ENCODE data around the gene SPNS2. TPM values are rescaled to one million over a fixed set of nuclear protein-coding genes. Genes with fewer than 3 reads are reported as not detected.

Gene SPNS2
- total and polyA plus RNA-seq, 2 of the 8 experiments (the other 6 are each of a cell fraction or from before 2014, with no cell fraction given): 1.2 to 1.5 TPM

DNA sequence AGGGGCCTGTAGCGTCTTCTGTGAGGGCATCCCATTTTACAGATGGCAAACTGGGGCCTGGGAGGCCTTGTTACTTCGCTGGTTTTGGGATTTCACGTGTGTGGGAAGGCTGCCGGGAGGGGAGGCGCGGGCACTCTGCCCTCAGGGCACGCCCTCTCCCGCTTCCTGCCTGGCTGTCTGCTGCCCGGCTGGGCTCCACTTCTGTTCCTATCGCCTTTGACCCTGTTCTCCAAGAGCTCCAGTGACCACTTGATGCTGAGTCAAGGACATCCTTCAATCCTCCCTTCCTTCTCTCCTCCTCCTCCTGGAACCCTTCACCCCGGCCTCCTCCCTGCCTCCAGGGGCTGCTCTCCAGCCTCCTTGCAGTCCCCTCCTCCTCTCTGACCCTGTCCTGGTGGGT lies 48.9 kb upstream of the SPNS2 start (continued):
- no peak for TF ChIP-seq CHD7 (IDR thresholded peaks at IDR 0.05; ENCODE audit: insufficient replicate concordance, low read length)
- TF ChIP-seq CBX8 (IDR thresholded peaks at IDR 0.05; ENCODE audit: borderline replicate concordance, low read depth, low read length): no peak
- no peak for TF ChIP-seq SIX5 (IDR thresholded peaks at IDR 0.05; ENCODE audit: low read depth, low read length)
- TF ChIP-seq KDM1A (IDR thresholded peaks at IDR 0.05; ENCODE audit: borderline replicate concordance, low read length): no peak
- no peak for TF ChIP-seq BCL11A (IDR thresholded peaks at IDR 0.05; ENCODE audit: low read depth in 2 of 2, low read length in 2 of 2)
- no peak for TF ChIP-seq EGR1 (IDR thresholded peaks at IDR 0.05; ENCODE audit: borderline replicate concordance, low read depth, low read length)
- TF ChIP-seq CTBP2 (IDR thresholded peaks at IDR 0.05; ENCODE audit: borderline replicate concordance, insufficient read depth, insufficient read length, low read length): no peak
- TF ChIP-seq HDAC6 (IDR thresholded peaks at IDR 0.05; ENCODE audit: low read depth, low read length): no peak
- TF ChIP-seq JUND (IDR thresholded peaks at IDR 0.05; ENCODE audit: low read length): no peak
- no peak for TF ChIP-seq GABPA (IDR thresholded peaks at IDR 0.05; ENCODE audit: borderline replicate concordance, insufficient read depth, low read length)
- TF ChIP-seq, protein P1, sequence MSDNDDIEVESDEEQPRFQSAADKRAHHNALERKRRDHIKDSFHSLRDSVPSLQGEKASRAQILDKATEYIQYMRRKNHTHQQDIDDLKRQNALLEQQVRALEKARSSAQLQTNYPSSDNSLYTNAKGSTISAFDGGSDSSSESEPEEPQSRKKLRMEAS (IDR thresholded peaks at IDR 0.05): no peak
- no peak for TF ChIP-seq SAP30 (IDR thresholded peaks at IDR 0.05; ENCODE audit: insufficient read depth, insufficient replicate concordance, low read length)
